Endometrial microvascular endothelial cells (primary cell): ENCODE results near the gene CMSS1. TPM values are rescaled to one million over a fixed set of nuclear protein-coding genes. Genes with fewer than 3 reads are reported as not detected.
"Not testable (repeated sequence)": the region's sequence is repeated elsewhere in the genome, so short reads cannot be mapped to it uniquely, and the experiment has no call there.

Experiments used
- in situ Hi-C: cut with HindIII; loops from 2 replicates; pipeline ENCODE4 v1.10.0; 2017; ENCODE audit warnings: low sequenced_read_pairs, low pct_unique_long_range_greater_than_20kb; ENCODE audit errors: inconsistent ontology term
- total RNA-seq: library from RNA; depleted of rRNA; stranded (reverse); fragments of >200 nt; gene quantifications from one replicate; pipeline ENCODE4 v1.2.3, GENCODE V29; 2015; ENCODE audit errors: inconsistent ontology term

The CMSS1 gene
- total RNA-seq, 1 donor from 2014 or later = 13.2 TPM

DNA sequence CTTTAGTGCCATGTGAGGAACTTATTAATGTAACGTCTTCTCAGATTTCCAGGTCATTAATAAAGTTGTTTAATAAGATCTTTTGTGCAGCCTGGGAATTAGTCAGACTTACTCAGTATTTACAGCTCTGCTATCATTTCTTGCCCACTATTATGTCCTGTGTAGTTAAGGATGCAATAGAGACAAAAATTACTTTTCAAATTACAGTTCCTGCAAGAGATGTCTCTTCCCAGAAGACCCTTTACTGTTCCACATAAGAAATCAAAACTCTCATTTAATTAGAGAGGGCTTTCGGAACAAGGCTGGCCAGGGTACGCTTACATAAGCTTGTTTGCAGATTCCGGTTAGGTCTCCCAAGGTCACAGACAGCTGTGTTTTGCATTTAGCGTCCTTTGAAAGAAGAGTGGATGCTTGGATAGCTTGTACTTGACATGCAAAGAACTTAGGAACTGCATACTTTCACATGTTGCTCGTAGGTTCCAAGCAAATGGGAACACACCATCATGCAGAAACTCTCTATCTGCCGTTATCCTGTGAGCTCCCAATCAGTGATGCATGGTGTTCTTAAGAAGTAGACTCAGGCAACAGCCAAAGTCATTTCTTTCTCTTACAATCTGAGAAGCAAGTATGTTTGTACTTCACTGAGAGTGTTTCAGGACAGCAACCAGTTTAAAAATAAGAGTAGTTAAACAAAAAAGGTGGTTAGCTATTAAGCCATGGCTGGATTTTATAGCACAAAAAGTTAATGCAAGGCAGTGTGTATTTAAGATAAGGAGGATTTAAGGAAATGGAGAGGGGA lies 259.3 kb downstream of the CMSS1 start:
- in situ Hi-C loops = no loop called here

DNA sequence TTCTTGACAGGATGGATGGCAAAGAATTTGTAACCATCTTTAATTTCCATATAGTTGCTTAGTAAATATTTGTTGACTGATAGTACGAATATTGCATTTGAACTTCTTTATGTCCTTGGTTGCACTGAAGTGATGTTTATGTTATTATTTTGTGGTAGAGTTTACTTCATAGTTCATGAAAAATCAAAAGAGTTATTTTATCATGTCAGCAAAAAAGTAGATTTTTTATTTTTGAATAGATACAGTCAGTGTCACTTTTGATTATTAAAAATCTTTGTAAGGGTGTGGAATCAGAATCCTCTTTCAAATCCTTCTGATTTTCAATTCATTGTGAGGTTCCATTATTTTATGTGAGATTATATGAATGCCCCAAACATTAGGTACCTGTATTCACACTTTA lies 261.7 kb downstream of the CMSS1 start:
- in situ Hi-C loops = no loop called here

DNA sequence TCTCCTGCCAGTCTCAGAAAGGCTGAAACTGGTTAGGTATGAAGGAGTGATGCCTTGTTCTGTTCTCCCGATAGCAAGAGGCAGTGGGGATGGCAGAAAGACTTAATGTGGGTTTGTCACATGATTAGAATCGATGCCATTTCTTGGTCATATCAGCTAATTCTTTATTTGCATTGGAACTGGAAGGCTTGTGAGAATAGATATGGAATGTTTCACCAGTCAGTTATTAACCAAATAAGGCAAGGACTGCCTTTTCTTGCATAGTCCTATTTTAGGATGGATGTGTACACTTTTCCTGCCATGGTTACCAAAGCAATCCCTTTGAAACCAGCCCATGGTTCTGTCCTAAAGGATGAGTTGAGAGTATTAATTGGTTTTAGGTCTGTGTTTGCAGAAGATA lies 262.9 kb downstream of the CMSS1 start:
- in situ Hi-C loops = no loop called here

DNA sequence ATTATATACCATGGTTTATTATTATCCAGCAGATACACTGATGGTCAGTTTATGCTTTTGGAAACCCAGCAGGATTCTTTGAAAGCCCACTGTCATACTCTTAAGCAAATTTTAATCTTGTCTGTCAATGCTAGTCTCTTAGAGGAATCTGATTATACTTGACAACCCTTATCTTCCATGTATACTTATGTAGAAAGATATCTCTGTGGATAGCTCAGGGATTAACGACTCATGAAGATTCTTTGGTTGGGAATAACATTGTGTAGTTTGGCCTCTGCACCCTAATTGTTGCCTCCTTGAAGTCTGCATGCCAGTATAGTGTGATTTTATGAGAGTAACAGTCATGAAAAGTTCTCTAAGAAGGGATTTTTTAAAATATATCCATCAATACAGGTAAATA lies 263.6 kb downstream of the CMSS1 start:
- in situ Hi-C loops = no loop called here

DNA sequence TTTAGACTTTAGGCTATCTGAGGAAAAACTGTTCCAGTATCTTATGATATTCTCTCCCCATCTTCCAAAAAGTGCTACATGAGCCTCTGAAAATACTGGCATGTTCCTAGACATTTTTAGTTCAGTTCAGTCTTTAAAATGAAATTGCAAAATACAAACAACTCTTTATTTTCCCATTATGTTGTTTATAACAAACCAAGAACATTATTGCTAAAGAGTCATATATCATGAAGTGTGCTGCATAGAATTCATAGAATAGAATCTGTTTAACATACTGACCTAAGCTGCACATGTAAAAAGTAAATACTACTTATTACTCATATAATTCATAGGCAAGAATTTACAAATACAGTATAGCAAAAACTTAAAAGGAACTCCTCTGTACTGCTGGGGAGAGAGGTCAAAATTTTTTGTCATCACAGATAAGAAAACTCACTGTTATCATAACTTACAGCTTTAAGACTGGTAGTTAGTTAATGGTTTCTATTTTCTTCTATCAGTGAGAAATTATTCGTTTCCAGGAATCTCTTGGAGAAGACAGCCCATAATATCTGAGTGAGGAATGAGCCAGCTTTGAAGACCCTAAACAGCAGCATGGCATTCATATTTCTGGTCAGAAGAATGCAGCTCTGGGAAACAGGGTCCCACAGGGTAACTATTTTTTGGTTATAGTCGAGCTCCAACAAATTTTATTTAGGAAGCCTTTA lies 264.5 kb downstream of the CMSS1 start:
- in situ Hi-C loops = no loop called here

DNA sequence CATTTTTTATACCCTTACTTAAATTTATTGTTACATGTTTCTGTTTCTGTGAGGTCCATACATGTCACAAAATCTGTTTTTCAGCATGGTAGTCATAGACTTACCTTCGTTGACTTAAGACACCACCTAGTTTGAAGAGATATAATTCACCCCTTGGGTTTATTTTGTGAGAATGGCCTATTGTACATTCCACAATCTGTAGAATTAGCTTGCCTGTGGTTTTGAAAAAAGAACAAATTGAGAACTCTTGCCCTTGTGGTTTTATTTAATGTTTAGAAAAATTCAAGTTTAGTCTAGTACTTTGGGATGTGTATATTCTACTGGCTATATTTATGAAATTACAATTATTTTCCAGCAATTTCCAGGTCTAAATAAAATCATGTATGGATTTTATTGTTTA lies 265.1 kb downstream of the CMSS1 start:
- in situ Hi-C loops = no loop called here

DNA sequence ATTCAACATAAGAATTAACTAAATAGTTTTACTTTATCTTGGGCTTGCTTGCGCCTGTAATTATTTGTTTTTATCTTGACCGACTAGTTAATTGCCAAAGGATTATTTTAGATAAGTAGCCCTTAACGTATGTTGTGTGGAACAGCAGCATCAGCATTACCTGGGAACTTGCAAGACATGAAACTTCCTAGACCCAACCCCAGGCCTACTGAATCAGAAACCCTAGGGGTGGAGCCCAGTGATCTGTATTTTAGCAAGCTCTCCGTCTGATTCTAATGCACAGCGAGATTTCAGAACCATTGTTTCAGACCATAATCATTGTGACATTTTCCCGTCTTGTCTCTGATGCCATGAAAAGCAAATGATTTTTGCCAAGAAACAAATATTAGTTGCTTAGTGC lies 265.5 kb downstream of the CMSS1 start:
- in situ Hi-C loops = no loop called here

DNA sequence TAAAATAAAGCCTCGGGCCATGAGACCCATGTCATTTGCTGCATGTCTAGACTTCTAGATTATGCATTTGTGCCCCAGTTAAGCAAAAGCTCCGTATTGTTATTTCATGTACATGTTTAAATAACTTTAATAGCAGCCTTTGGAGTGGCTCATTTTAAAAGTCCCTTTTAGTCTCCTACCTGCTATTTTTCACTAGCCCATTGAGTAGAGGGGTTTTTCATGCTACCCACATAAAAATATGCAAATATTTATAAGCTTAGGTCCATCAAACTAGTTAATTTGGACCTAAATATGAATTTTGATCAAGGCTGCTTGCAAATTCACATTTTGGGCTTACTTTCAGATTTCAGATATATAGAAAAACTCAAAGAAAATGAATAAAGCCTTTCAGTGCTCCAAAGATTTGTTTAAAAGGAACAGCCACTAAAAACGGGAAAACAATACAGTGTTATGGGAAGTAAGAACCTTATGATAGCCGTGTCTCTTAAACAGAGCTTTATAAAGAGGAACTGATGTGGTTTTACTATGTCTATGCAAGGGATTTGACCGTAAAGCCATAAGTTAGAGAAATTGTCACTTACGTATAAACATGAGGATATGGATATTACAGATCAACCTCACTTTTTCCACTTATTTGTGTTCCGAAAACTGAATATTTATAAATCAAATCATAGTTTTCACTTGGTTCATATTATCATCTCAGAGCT lies 266.6 kb downstream of the CMSS1 start:
- in situ Hi-C loops = no loop called here

DNA sequence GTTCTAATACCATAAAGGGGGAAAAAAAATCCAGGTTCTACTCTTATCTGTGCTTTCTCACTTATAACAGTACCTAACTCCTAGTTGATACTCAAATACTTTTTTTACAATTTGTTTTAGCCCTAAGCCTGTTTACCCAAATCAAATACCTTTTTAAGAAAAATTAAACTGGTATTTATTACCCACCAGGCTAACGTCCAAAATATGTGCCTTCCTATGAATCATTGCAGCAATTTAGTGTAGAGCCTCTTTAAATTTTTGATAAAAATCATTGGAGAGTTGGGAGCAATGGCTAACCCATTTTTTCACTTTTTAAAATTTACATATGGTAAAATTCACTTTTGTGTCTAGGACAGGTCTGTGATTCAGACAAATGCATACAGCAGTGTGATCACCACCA lies 268.7 kb downstream of the CMSS1 start:
- in situ Hi-C loops = no loop called here

DNA sequence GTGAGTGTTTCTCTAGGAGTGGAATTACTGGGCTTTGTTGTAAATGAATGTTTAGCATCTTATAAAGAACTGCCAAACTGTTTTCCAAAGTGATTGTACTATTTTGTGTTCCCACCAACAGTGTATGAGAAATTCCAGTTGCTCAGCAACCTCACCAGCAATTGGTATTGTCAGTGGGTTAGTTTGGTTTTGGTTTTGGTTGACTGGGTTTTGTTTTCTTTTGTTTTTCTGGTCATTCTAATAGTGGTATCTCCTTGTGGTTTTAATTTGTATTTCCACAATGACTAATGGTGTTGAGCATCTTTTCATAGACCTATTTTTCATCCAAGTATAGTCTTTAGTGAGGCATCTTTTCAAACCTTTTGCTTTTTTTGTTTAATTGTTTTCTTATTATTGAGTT lies 269.5 kb downstream of the CMSS1 start:
- in situ Hi-C loops = no loop called here

DNA sequence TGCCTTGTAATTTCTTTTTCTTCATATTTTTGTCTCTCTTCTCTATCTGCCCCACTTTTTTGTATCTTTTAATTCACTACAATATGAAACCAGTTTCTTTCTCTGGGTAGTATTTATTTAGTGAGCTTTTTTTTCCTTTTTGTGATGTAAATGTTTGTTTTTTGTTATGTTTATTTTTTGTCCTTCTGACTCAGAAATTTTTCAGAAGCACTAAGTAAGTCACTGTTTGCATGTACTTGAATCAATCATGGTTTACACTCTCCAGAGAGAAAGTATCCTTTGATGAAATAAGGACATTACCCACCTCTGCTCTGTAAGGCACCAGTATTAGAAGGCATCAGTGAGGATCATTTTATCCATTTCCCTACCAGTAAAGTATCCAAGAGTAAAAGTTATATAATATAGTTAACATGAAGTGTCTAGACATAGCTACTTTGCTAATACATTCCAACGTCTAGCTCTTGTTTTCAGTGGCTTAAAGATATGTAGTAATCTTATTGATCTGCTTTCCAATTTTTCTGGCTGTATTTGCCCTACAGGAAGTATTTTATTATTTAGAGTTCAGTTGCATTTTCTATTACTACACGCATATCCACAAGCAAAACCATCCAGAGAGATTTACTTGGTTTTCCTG lies 271.2 kb downstream of the CMSS1 start:
- in situ Hi-C loops = no loop called here

DNA sequence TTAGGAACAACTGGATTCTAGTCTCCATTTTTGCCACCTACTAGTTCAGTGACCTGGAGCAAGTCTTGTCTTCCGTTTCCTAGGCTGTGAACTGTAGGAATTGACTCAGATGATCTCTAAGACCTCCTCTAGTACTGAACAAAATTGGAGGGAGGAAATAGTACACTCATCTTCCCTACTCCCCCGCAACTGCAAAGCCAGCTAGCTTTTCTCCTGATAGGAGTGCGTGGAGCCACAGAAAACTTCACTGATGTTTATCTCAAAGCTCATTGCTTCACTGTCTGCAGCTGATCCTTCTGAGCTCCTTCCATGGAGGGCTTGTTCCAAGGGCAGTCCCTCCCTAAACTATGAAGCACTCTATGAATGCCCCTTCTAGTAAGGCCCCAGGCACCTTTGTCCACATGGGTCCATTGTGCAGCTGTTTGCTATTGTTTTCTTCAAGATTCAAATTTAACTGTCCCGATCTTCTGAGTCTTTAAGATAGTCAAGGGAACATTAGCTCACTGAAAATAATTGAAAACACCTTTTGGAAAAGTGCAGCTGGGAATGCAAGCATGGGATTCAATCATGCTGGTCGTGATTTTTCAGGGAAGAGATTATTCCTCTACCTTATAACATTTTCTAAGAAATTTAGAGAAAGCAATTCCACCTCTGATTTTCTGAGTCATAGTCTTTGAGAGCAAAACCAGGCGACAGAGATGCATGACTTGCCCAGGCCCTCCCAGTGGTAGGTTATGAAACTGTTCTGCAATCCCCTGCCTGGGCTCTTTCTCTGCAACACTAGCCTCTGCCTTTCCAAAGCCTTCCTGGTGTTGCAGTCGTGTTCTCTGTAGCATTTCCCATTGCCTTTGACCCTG lies 272.4 kb downstream of the CMSS1 start:
- in situ Hi-C loops = no loop called here

DNA sequence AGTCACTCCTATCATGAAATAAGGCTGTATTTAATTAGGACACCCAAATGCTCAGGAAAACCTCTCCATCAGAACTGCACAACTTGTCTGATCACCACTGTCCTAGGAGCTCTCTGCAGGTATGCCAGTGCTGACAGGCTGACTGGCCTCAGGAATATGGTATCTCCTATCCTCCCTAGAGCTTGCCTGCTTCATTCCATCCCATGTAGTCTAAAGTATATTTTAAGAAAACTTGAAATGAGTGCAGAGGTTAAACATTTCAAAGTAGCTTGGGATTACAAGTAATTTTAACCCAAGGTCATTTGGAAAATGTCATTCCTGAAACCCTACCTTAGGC lies 273.0 kb downstream of the CMSS1 start:
- in situ Hi-C loops = no loop called here

DNA sequence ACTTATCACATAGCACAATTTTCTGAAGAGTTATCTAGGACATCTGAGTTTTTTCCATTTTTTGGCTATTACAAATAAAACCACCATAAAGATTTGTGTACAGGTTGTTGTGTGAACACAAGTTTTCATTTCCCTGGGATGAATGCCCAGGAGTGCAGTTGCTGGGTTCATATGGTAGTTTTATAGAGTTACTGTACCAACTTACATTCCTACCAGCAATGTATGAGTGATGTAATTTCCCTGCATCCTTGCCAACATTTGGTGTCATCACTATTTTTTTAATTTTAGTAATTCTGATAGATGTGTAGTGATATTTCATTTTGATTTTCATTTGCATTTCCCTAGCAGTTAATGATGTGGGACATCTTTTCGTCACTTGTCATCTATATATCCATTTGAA lies 276.2 kb downstream of the CMSS1 start:
- in situ Hi-C loops = no loop called here

DNA sequence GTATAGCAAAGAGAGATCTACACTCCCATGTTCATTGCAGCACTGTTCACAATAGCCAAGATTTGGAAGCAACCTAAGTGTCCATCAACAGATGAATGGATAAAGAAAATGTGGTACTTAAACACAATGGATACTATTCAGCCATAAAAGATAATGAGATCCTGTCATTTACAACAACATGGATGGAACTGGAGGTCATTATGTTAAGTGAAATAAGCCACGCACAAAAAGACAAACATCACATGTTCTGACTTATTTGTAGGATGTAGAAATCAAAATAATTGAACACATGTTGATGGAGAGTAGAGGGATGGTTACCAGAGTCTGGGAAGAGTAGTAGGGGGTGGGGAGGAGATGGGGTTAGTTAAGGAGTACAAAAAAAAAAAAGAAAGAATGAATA lies 278.6 kb downstream of the CMSS1 start:
- in situ Hi-C loops = not testable (repeated sequence)

DNA sequence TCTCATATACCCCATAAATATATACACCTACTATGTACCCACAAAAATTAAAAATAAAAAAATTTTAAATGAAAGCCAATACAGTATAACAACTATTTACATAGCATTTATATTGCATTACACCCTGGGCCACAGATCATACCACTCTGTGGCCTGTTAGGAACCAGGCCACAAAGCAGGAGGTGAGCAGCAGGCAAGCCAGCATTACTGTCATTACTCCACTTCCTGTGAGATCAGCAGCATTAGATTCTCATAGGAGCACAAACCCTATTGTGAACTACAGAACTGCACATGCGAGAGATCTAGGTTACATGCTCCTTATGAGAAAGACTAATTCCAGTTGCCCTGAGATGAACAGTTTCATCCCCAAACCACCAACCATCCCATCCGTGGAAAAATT lies 279.2 kb downstream of the CMSS1 start:
- in situ Hi-C loops = no loop called here

DNA sequence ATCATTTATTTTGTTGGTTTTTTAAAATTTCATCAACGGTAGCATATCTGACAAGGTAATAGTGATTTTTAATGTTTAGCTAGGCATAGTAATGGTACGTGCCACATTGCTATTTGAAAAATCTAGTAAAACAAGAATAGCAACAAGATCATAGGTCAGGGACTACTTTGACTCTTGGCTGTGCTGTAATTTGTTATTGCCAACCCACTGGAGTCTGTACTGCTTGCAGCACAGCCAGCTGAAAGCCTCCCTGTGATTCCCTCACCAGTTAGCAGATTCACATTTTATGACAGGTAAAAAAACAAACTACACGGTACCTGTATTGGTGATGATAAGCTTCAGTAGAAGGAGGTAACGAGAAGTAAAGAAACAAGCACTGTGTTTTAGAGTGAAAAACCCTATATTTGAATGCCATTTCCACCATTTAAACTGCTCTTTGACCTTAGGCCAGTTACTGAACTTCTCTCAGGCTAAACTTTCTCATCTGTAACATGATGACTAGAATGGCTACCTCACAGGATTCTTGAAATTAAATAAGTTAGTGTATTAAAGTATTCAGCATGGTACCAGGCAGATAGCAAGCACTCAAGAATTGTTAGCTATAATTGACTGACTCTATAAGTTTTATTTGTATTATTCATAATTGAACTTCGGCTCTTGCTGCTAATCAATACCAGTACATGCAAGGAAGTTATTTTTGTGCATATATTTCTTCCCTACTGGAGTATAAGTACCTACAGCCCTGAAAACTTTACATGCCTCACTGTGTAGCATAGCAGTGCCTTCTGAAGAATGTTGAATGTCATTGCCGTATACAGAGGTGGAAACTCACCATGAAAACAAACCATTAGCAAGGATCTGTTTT lies 280.5 kb downstream of the CMSS1 start:
- in situ Hi-C loops = no loop called here

DNA sequence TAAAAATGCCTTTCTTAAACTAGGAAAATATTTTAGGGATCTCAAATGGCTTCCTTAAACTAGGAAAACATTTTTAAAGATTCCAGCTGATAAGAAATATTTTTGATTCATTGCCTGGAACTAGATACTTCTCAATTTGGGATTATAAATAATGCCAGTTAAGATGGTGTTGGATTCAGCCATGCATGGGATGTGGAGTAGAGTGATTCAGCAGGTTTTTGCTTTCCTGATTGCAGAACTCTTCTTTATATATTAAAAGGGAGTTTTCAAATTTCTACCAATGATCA lies 281.1 kb downstream of the CMSS1 start:
- in situ Hi-C loops = no loop called here
